Measurements from ENCODE around the gene BMS1. TPM values are rescaled to one million over a fixed set of nuclear protein-coding genes. Genes with fewer than 3 reads are reported as not detected.
A peak's percentile ranks its signal among the peaks of the same experiment; 100 is the strongest.
"Not testable (repeated sequence)": the region's sequence is repeated elsewhere in the genome, so short reads cannot be mapped to it uniquely, and the experiment has no call there.

BMS1 gene
- total RNA-seq, 1 donor from 2014 or later = 35.6 TPM

DNA sequence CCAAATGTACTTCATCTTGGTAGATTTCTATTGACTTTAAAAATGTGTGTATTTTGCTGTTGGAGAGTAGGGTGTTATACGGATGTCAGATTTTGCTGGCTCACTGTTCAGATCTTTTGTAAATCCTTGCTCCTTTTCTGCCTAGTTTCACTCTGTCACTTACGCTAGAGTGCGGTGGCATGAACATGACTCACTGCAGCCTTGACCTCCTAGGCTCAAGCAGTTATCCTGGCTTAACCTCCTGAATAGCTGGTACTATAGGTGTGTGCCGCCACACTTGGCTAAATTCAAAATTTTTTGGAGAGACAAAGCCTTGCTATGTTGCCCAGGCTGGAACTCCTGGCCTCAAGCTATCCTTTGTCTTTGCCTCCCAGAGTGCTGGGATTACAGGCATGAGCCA is 29.4 kb downstream of the BMS1 start:
- H3K4me1 Mint-ChIP-seq (ENCODE audit: low read depth) = peaks cover 11% of the 10 kb centered on the region
- peaks cover 59% of the 10 kb centered on the region for H3K36me3 Mint-ChIP-seq (ENCODE audit: low read depth)
- no peaks in the 10 kb centered on the region for H3K27me3 Mint-ChIP-seq (ENCODE audit: insufficient read depth)
- H3K27ac Mint-ChIP-seq = no peak overlapping the region
- peaks cover 18% of the 10 kb centered on the region for H3K9me3 Mint-ChIP-seq
- DNase-seq (ENCODE audit: low spot score) = no peak
- intact Hi-C loops (cut with micrococcal nuclease) = no loop called here
- no peak overlapping the region for H3K4me3 Mint-ChIP-seq

DNA sequence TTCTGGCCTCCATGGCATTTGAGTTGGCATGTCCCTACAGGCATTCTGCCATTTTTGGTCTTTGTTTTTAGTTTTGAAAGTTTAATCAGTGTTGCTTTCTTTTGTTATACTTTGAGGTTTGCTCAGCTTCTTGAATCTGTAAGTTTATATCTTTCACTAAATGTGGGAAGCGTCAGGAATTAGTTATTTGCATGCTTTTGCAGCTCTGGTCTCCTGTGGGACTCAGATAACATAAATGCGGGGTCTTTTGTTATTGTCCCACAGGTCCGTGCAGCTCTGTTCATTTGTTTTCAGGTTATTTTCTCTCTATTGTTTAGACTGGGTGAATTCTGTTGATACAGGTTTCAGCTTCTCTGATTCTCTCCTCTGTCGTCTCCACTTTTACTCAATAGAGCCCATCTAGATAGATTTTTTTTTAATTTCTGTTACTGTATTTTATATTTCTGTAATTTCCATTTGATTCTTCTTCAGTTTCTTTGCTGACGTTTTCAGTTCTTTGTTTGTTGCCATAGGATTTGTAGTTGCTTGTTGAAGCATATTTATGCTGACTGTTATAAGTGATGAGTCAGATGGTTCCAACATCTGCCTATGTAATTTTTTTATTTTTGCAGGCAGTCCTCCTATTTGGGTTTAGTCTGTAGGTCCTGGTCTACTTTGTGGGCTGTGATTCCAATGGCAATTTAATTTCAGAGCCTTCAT is 31.5 kb downstream of the BMS1 start:
- peaks cover 11% of the 10 kb centered on the region for H3K4me1 Mint-ChIP-seq (ENCODE audit: low read depth)
- H3K4me3 Mint-ChIP-seq; intact Hi-C loops (cut with micrococcal nuclease): not testable (repeated sequence)

DNA sequence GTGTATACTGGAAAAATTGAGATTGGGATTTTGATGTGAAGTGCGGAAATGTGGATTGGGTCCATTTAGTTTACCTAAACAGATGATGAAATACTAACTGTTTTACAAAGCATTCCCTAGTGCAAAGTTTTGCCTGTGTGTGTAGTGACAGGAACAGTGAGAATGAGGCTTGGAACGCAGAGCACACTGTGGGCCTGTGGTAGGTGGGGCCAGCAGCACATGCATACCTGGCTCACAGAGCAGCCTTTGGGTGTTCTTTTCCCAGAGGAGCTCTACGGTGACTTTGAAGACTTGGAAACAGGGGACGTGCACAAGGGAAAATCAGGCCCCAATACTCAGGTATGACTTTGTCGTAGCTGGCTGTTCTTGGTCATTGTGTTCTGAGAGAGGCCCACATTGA is 33.7 kb downstream of the BMS1 start:
- H3K36me3 Mint-ChIP-seq (ENCODE audit: low read depth) = peaks cover 67% of the 10 kb centered on the region
- H3K4me3 Mint-ChIP-seq; H3K27ac Mint-ChIP-seq; DNase-seq (ENCODE audit: low spot score); H3K27me3 Mint-ChIP-seq (ENCODE audit: insufficient read depth); intact Hi-C loops (cut with micrococcal nuclease): not testable (repeated sequence)
- peaks cover 11% of the 10 kb centered on the region for H3K4me1 Mint-ChIP-seq (ENCODE audit: low read depth)
- peaks cover 18% of the 10 kb centered on the region for H3K9me3 Mint-ChIP-seq

More for the DNA sequence above, 31.5 kb downstream of the BMS1 start:
- H3K27ac Mint-ChIP-seq; DNase-seq (ENCODE audit: low spot score); H3K27me3 Mint-ChIP-seq (ENCODE audit: insufficient read depth): not testable (repeated sequence)
- Mint-ChIP-seq H3K36me3 (ENCODE audit: low read depth) (peaks cover 67% of the 10 kb centered on the region), H3K9me3 (peaks cover 18% of the 10 kb centered on the region)

DNA sequence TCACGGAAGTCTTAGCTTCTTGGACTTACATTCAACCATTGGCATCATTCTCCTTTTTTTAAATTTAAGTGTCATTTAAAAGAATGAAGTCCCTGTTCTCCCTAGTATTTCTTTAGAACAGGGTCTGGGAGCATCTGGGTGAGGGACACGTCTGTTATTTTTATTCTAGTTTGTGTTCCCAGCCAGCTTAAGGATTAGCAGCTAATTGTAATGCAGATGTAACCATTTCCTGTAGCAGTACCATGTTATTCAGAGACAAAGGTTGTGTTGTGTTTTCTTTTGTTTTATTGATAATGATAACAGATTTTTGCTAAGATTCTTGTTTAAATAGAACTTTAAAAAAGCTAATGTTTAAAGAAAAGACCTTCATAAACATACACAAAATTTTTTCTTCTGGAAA is 34.3 kb downstream of the BMS1 start:
- Mint-ChIP-seq H3K27ac (no peak overlapping the region), H3K4me3 (no peak overlapping the region), H3K4me1 (ENCODE audit: low read depth) (peaks cover 11% of the 10 kb centered on the region), H3K27me3 (ENCODE audit: insufficient read depth) (no peaks in the 10 kb centered on the region), H3K36me3 (ENCODE audit: low read depth) (peaks cover 66% of the 10 kb centered on the region), H3K9me3 (peaks cover 18% of the 10 kb centered on the region)
- intact Hi-C loops (cut with micrococcal nuclease) = no loop called here
- DNase-seq (ENCODE audit: low spot score) = no peak

DNA sequence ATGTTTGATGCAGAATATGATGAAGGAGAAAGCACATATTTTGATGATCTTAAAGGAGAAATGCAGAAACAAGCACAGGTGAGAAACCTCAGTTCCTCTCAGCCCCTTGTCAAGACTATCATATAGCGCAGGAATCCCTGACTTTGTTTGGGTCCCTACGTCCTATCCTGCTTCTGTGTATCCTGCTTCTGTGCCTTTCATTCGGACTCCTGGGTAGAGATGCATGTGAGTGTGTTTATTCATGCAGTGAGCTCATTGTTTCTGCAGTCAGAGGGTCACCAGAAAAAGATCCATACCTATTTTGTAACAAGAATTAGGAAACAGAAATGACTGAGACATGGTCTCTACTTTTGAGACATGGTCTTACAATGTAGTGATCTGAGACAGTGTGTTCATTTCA is 34.8 kb downstream of the BMS1 start:
- peaks cover 64% of the 10 kb centered on the region for H3K36me3 Mint-ChIP-seq (ENCODE audit: low read depth)
- H3K4me1 Mint-ChIP-seq (ENCODE audit: low read depth) = peaks cover 11% of the 10 kb centered on the region

DNA sequence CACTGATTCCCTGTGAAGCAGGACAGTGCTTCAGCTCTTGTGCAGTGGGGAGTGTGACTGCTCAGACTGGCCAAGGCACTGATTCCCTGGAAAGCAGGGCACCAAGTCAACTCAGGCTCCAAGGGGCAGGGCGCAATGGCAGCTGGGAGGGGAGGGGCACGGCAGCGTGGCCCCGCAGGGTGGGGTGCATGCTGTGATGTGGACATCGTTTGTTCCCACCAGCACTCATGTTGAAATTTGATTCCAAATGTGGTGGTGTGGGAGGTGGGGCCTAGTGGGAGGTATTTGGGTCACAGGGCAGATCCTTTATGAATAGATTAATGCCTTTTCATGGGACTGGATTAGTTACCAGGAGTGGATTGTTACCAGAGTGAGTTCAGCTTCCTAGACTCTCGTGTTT is 44.2 kb downstream of the BMS1 start:
- intact Hi-C loops (cut with micrococcal nuclease); DNase-seq (ENCODE audit: low spot score); H3K27me3 Mint-ChIP-seq (ENCODE audit: insufficient read depth); H3K27ac Mint-ChIP-seq; H3K4me3 Mint-ChIP-seq; H3K9me3 Mint-ChIP-seq; H3K4me1 Mint-ChIP-seq (ENCODE audit: low read depth): not testable (repeated sequence)
- H3K36me3 Mint-ChIP-seq (ENCODE audit: low read depth) = peaks cover 50% of the 10 kb centered on the region

More for the DNA sequence above, 34.8 kb downstream of the BMS1 start:
- H3K27me3 Mint-ChIP-seq (ENCODE audit: insufficient read depth); H3K27ac Mint-ChIP-seq; DNase-seq (ENCODE audit: low spot score); intact Hi-C loops (cut with micrococcal nuclease); H3K4me3 Mint-ChIP-seq: not testable (repeated sequence)
- H3K9me3 Mint-ChIP-seq = peaks cover 18% of the 10 kb centered on the region

DNA sequence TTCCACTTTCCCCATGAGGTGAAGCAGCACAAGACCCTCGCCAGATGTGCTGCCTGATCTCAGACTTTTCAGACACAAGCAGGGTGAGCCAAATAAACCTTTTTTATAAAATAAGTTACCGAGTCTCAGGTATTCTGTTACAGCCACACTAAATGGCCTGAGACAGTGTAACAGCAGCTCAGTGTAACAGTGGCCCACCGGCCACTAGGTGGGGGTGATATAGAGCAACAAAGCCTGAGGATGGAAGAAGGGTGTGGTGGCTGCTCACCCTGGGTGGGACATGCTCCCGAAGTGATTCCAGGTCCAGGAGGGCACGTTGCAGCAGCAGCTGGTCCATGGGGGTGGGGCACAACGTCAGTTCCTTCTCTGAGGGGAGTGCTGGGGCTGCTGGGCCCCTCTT is 44.6 kb downstream of the BMS1 start:
- H3K36me3 Mint-ChIP-seq (ENCODE audit: low read depth) = peaks cover 53% of the 10 kb centered on the region
- no peaks in the 10 kb centered on the region for H3K27me3 Mint-ChIP-seq (ENCODE audit: insufficient read depth)
- no peaks in the 10 kb centered on the region for H3K9me3 Mint-ChIP-seq
- no peak overlapping the region for H3K4me3 Mint-ChIP-seq
- intact Hi-C loops (cut with micrococcal nuclease) = no loop called here
- H3K27ac Mint-ChIP-seq = no peak overlapping the region
- no peak for DNase-seq (ENCODE audit: low spot score)
- H3K4me1 Mint-ChIP-seq (ENCODE audit: low read depth) = no peaks in the 10 kb centered on the region

DNA sequence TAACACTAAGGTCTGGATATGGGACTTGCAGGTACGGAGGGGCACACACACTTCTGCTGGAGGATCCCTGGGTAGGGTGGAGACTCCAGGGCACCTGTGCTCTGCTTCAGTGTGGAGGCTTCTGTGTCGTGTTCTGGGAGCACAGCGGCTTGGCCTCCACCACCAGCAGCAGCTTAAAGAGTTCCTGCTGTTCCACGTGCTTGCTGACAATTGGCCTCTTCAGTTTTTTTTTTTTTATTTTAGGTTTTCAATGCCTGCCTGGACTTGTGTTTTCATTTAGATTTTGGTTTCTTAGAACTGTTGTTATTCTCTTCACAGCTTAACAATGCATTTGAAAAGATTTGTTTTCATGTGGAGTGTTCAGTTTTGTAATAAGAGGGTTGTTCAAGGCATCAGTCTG is 45.8 kb downstream of the BMS1 start:
- H3K9me3 Mint-ChIP-seq; intact Hi-C loops (cut with micrococcal nuclease); H3K27ac Mint-ChIP-seq: not testable (repeated sequence)

DNA sequence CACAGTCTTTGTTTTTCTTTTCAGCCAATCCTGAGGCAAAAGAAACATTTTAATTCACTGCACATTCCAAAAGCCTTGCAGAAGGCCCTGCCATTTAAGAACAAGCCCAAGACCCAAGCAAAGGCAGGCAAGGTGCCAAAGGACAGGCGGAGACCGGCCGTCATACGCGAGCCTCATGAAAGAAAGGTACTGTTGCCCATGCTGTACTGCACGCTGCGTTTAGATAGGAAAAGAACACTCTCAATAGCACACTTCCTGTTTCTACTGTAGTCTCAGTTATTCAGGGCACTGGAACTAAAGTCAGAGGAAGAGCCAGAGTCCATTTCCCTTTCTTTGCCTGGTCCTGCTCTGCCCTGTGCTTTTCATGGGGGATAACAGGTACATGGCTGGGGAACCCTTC is 47.6 kb downstream of the BMS1 start:
- H3K27ac Mint-ChIP-seq = no peak overlapping the region
- intact Hi-C loops (cut with micrococcal nuclease) = no loop called here
- H3K4me3 Mint-ChIP-seq = no peak overlapping the region
- H3K9me3 Mint-ChIP-seq = no peaks in the 10 kb centered on the region
- no peaks in the 10 kb centered on the region for H3K27me3 Mint-ChIP-seq (ENCODE audit: insufficient read depth)
- no peak for DNase-seq (ENCODE audit: low spot score)
- H3K4me1 Mint-ChIP-seq (ENCODE audit: low read depth) = no peaks in the 10 kb centered on the region
- peaks cover 29% of the 10 kb centered on the region for H3K36me3 Mint-ChIP-seq (ENCODE audit: low read depth)

More for the DNA sequence above, 45.8 kb downstream of the BMS1 start:
- H3K27me3 Mint-ChIP-seq (ENCODE audit: insufficient read depth); H3K4me3 Mint-ChIP-seq; DNase-seq (ENCODE audit: low spot score); H3K4me1 Mint-ChIP-seq (ENCODE audit: low read depth): not testable (repeated sequence)
- H3K36me3 Mint-ChIP-seq (ENCODE audit: low read depth) = peaks cover 42% of the 10 kb centered on the region

DNA sequence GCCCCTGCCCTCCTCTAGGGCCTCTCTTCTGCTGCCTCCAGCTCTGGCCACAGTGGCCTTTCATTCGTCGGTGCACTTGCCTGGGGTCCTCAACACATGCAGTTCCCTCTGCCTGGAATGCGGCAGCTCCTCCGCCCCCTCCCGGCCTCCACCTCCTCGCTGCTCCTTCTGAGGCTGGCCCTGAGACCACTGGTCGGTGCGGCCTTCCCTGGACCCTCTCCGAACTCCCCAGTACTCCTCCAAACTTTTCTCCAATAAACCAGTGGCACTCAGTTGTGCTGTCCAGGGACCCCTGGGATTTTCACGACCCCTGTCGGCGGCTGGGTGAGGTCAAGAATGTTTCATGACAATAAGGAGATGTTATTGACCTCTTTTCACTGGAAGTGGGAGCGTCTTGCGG is 53.5 kb downstream of the BMS1 start:
- no peaks in the 10 kb centered on the region for H3K9me3 Mint-ChIP-seq
- H3K4me1 Mint-ChIP-seq (ENCODE audit: low read depth) = no peaks in the 10 kb centered on the region
- DNase-seq (ENCODE audit: low spot score) = no peak
- H3K36me3 Mint-ChIP-seq (ENCODE audit: low read depth) = peaks cover 9% of the 10 kb centered on the region
- intact Hi-C loops (cut with micrococcal nuclease) = no loop called here
- H3K4me3 Mint-ChIP-seq = no peak overlapping the region
- H3K27me3 Mint-ChIP-seq (ENCODE audit: insufficient read depth) = peaks cover 3% of the 10 kb centered on the region
- no peak overlapping the region for H3K27ac Mint-ChIP-seq

DNA sequence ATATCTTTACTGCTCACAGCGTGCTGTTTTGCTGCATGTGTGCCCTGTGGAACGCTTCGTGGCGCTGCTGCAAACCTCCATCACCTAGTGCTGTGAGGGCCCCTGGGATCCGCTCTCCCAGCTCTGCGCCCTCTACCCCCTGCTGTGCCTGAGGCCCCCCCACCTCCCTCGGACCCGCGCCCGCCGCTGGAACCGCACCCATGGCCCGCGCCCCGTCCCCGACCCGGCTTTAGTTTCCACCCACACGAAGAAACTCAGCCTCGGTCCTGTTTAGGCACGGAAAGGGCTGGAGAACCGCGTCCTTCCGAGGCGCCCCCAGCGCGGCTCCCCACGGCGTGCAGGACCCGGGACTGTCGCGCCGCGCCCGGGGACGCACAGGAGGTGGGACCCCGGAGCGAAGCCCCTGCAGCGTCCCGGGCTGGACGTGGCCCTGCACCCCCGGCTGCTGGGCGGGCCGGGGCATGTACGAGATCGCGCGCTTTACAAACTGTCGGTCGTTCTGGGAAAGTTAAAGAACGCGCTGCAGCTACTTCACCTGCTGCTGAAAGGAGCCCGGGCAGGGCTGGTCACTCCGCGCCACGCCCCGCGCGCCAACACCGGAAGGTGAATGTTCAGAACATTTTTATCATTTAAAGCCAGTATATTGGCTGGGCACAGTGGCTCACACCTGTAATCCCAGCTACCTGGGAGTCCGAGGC is 54.3 kb downstream of the BMS1 start:
- Mint-ChIP-seq H3K9me3 (no peaks in the 10 kb centered on the region), H3K27ac (no peak overlapping the region), H3K4me1 (ENCODE audit: low read depth) (no peaks in the 10 kb centered on the region), H3K36me3 (ENCODE audit: low read depth) (peaks cover 3% of the 10 kb centered on the region), H3K27me3 (ENCODE audit: insufficient read depth) (peaks cover 3% of the 10 kb centered on the region), H3K4me3 (peak overlapping the region; percentile 39)
- intact Hi-C loops (cut with micrococcal nuclease) = no loop called here
- no peak for DNase-seq (ENCODE audit: low spot score)

DNA sequence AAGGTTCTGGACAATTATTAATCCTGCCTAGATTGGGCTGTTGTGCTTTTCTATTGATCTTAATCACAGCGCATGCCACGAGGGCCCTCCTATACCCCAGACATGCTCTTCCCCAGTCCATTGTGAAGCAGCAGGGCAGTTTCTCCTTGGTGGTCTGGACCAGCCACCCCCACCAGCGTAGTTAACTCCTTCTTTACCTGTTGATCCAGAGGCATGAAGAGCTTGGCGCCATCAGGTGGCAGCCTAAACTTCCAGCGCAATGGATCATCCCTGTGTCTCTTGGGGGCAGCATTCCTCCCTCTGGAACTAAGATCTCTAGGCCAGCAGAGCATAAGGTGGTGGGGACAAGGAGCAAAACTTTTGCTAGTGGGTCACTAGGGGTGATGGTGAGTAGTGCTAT is 62.2 kb downstream of the BMS1 start:
- DNase-seq (ENCODE audit: low spot score); H3K36me3 Mint-ChIP-seq (ENCODE audit: low read depth); H3K4me1 Mint-ChIP-seq (ENCODE audit: low read depth); H3K27me3 Mint-ChIP-seq (ENCODE audit: insufficient read depth); H3K27ac Mint-ChIP-seq; H3K9me3 Mint-ChIP-seq; H3K4me3 Mint-ChIP-seq; intact Hi-C loops (cut with micrococcal nuclease): not testable (repeated sequence)

DNA sequence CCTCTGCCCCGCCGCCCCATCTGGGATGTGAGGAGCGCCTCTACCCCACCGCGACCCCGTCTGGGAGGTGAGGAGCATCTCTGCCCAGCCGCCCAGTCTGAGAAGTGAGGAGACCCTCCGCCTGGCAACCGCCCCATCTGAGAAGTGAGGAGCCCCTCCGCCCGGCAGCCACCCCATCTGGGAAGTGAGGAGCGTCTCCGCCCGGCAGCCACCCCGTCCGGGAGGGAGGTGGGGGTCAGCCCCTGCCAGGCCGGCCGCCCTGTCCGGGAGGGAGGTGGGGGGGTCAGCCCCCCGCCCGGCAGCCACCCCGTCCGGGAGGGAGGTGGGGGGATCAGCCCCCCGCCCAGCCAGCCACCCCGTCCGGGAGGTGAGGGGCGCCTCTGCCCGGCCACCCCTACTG is 64.7 kb downstream of the BMS1 start:
- H3K4me1 Mint-ChIP-seq (ENCODE audit: low read depth); intact Hi-C loops (cut with micrococcal nuclease); DNase-seq (ENCODE audit: low spot score); H3K36me3 Mint-ChIP-seq (ENCODE audit: low read depth); H3K4me3 Mint-ChIP-seq; H3K27ac Mint-ChIP-seq; H3K27me3 Mint-ChIP-seq (ENCODE audit: insufficient read depth); H3K9me3 Mint-ChIP-seq: not testable (repeated sequence)
